ENCODE results near the gene ARHGAP22.
"Not testable (repeated sequence)": the region's sequence is repeated elsewhere in the genome, so short reads cannot be mapped to it uniquely, and the experiment has no call there.

Gene ARHGAP22

GRCh38 chr10:48604991-48605508, at the start of gene ARHGAP22:
ARHGAP22 (minus strand) TSS chr10:48605073; CDS start chr10:48604796, 277 bp downstream.
- DNase-seq, result no peak

- no peak for DNase-seq
These were observed 49.2 kb upstream of the ARHGAP22 start for GRCh38 chr10:48653944-48654698.

- no peak for DNase-seq
These were observed 48.5 kb upstream of the ARHGAP22 start for GRCh38 chr10:48653347-48653746.

GRCh38 chr10:48652344-48652743, 47.5 kb upstream of the ARHGAP22 start:
- DNase-seq, result no peak

- no peak for DNase-seq
These were observed 47.0 kb upstream of the ARHGAP22 start for GRCh38 chr10:48651839-48652238.

- no peak for DNase-seq
These were observed 46.4 kb upstream of the ARHGAP22 start for GRCh38 chr10:48651293-48651692.

- DNase-seq, result no peak
These were observed 44.6 kb upstream of the ARHGAP22 start for GRCh38 chr10:48649349-48649944.

GRCh38 chr10:48648172-48648942, 43.5 kb upstream of the ARHGAP22 start:
- no peak for DNase-seq

- DNase-seq, result not testable (repeated sequence)
These were observed 42.2 kb upstream of the ARHGAP22 start for GRCh38 chr10:48647073-48647472.

- no peak for DNase-seq
These were observed 40.7 kb upstream of the ARHGAP22 start for GRCh38 chr10:48645600-48645999.

- DNase-seq, result not testable (repeated sequence)
These were observed 36.3 kb upstream of the ARHGAP22 start for GRCh38 chr10:48641099-48641690.

- no peak for DNase-seq
These were observed 35.5 kb upstream of the ARHGAP22 start for GRCh38 chr10:48640326-48640725.

- no peak for DNase-seq
These were observed 34.8 kb upstream of the ARHGAP22 start for GRCh38 chr10:48639632-48640031.

GRCh38 chr10:48638739-48639527, 34.1 kb upstream of the ARHGAP22 start:
- DNase-seq, result no peak

GRCh38 chr10:48638158-48638557, 33.3 kb upstream of the ARHGAP22 start:
- DNase-seq, result no peak

- no peak for DNase-seq
These were observed 32.0 kb upstream of the ARHGAP22 start for GRCh38 chr10:48636901-48637300.

- no peak for DNase-seq
These were observed 31.4 kb upstream of the ARHGAP22 start for GRCh38 chr10:48636231-48636630.

- DNase-seq, result no peak
These were observed 30.2 kb upstream of the ARHGAP22 start for GRCh38 chr10:48634984-48635557.

GRCh38 chr10:48634198-48634983, 29.5 kb upstream of the ARHGAP22 start:
- DNase-seq, result peak; percentile 57

- DNase-seq, result no peak
These were observed 28.7 kb upstream of the ARHGAP22 start for GRCh38 chr10:48633381-48634197.
